HFFc6 (cell line): Measurements from ENCODE around the gene RCL1. TPM values are rescaled to one million over a fixed set of nuclear protein-coding genes. Genes with fewer than 3 reads are reported as not detected.

ENCODE experiments used
- DNase-seq: peaks from one replicate; pipeline ENCODE4 v3.0.0-alpha.2; 2018
- H3K27ac Mint-ChIP-seq: 2 replicates; pipeline ENCODE4 v1.8.0; 2020; ENCODE audit warnings: mild to moderate bottlenecking, mixed read lengths
- H3K27me3 Mint-ChIP-seq: 2 replicates; pipeline ENCODE4 v1.8.0; 2021; ENCODE audit warnings: mild to moderate bottlenecking, moderate library complexity, mixed read lengths; ENCODE audit not compliant: insufficient read depth
- H3K36me3 Mint-ChIP-seq: 2 replicates; pipeline ENCODE4 v1.8.0; 2021; ENCODE audit warnings: low read depth, mixed read lengths
- H3K4me1 Mint-ChIP-seq: 2 replicates; pipeline ENCODE4 v1.8.0; 2020; ENCODE audit warnings: low read depth, mixed read lengths
- H3K4me3 Mint-ChIP-seq: 2 replicates; pipeline ENCODE4 v1.8.0; 2020; ENCODE audit warnings: mild to moderate bottlenecking, moderate library complexity, mixed read lengths
- H3K9me3 Mint-ChIP-seq: 2 replicates; pipeline ENCODE4 v1.8.0; 2020; ENCODE audit warnings: mild to moderate bottlenecking, mixed read lengths
- CTCF ChIP-seq: fragments of 200-600 bp; sonication (generic); IDR thresholded peaks from 2 replicates; pipeline ENCODE4 v1.5.0; 2021; ENCODE audit warnings: antibody characterized with exemption, mild to moderate bottlenecking
- total RNA-seq, 6 experiments: library from RNA; stranded (reverse); fragmentation: NEBNext Ultra II Directional; extraction: Animal tissue kit (Norgen Biotek cat#: 25700); gene quantifications; 2 replicates in 1 of 6; 3 replicates in 5 of 6; pipeline ENCODE4 v1.2.3, GENCODE V29; 2021

Gene RCL1
- total RNA-seq, 6 experiments from 2014 or later, result 7.4 to 9.8 (median 8.1) TPM

DNA sequence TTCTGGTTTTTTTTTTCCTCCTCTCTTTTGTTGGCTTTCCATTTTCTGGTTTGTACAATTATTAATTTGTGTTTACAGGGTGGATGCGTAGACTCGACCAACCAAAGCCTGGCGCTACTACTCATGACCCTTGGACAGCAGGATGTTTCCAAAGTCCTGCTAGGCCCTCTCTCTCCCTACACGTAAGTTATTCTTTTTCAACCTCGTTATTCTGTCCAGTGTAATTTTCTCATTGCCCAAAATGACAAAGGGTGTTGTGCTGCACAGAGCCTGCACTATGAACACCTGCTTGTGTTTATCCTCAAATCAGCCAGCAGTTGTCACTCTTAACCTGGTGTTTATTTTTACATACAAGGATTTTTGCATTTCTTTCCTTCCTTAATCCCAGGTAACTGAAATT, 56.6 kb downstream of the RCL1 start:
- TF ChIP-seq CTCF, result no peak
- Mint-ChIP-seq H3K4me1 (no peaks in the 10 kb centered on the region), H3K27ac (no peak overlapping the region), H3K9me3 (no peaks in the 10 kb centered on the region), H3K4me3 (no peak overlapping the region), H3K36me3 (peaks cover 9% of the 10 kb centered on the region), H3K27me3 (no peaks in the 10 kb centered on the region; the same call in 1 of the 2 replicates)
- no peak for DNase-seq

GRCh38 chr9:4850603-4851310, 58.0 kb downstream of the RCL1 start:
- Mint-ChIP-seq H3K36me3 (no peaks in the 10 kb centered on the region), H3K27me3 (no peaks in the 10 kb centered on the region; the same call in 1 of the 2 replicates), H3K4me1 (peaks cover 9% of the 10 kb centered on the region), H3K4me3 (no peak overlapping the region), H3K27ac (no peak overlapping the region; the same call in 1 of the 2 replicates), H3K9me3 (no peaks in the 10 kb centered on the region)
- DNase-seq, result no peak
- TF ChIP-seq CTCF, result no peak

GRCh38 chr9:4852419-4852818, 59.7 kb downstream of the RCL1 start:
- no peak for TF ChIP-seq CTCF
- H3K4me3 Mint-ChIP-seq, result no peak overlapping the region
- H3K36me3 Mint-ChIP-seq, result no peaks in the 10 kb centered on the region
- H3K4me1 Mint-ChIP-seq, result peaks cover 26% of the 10 kb centered on the region
- no peaks in the 10 kb centered on the region for H3K9me3 Mint-ChIP-seq
- DNase-seq, result no peak
- H3K27ac Mint-ChIP-seq, result no peak overlapping the region
- no peaks in the 10 kb centered on the region; the same call in 1 of the 2 replicates for H3K27me3 Mint-ChIP-seq

DNA sequence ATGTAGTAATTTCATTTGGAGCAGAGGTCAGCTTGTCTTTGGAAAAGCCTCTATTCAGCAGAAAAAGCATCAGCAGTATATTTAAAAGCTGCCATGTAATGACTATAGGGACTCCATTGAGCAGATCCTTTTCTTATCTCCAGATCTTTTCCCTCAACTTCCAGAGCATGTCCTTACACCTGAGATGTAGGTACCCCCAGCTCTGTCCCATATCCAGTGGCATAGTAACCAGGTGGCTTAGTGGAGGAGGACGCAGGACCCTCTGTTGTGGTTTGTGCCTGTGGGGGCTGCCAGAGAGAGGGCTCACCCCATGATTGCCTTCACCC, 61.5 kb downstream of the RCL1 start:
- Mint-ChIP-seq H3K27ac (no peak overlapping the region), H3K27me3 (no peaks in the 10 kb centered on the region; the same call in 1 of the 2 replicates), H3K9me3 (no peaks in the 10 kb centered on the region), H3K36me3 (peaks cover 12% of the 10 kb centered on the region; the same call in 1 of the 2 replicates), H3K4me1 (peaks cover 26% of the 10 kb centered on the region), H3K4me3 (no peak overlapping the region)
- no peak for TF ChIP-seq CTCF
- no peak for DNase-seq

GRCh38 chr9:4855841-4856240, 63.1 kb downstream of the RCL1 start:
- H3K27me3 Mint-ChIP-seq, result no peaks in the 10 kb centered on the region
- H3K4me3 Mint-ChIP-seq, result peak overlapping the region; percentile 49
- peak overlapping the region; percentile 76 for H3K27ac Mint-ChIP-seq
- H3K4me1 Mint-ChIP-seq, result peaks cover 26% of the 10 kb centered on the region
- H3K36me3 Mint-ChIP-seq, result peaks cover 17% of the 10 kb centered on the region; the same call in 1 of the 2 replicates
- no peaks in the 10 kb centered on the region for H3K9me3 Mint-ChIP-seq
- TF ChIP-seq CTCF, result no peak
- DNase-seq, result peak; percentile 36
